Heart right ventricle (tissue), 16 donors: ENCODE data around the gene EPOP. TPM values are rescaled to one million over a fixed set of nuclear protein-coding genes. Genes with fewer than 3 reads are reported as not detected.
A peak's percentile ranks its signal among the peaks of the same experiment; 100 is the strongest.

Experiments used
- ATAC-seq, 8 donors: fragments of 200-7000 bp; cut with Tn5 transposase; one replicate each; pipeline ENCODE4 v1.9.1; 2020; ENCODE audit warnings: mild to moderate bottlenecking in 8 of 8, moderate library complexity in 8 of 8, moderate number of reproducible peaks in 1 of 8
- DNase-seq, 2 donors: peaks; one replicate each; pipeline ENCODE4 v3.0.0-alpha.2; 2020
- H3K27ac ChIP-seq, 10 donors: fragments of 200-600 bp; sonication (generic) in 2 of 10; one replicate each; pipeline versions ENCODE4 v1.5.0 to v1.8.0; 2020 to 2022; ENCODE audit warnings: mild to moderate bottlenecking in 3 of 10
- H3K27me3 ChIP-seq, 7 donors: fragments of 200-600 bp; one replicate each; pipeline ENCODE4 v1.8.0; 2021 to 2022; ENCODE audit warnings: mild to moderate bottlenecking in 2 of 7
- H3K36me3 ChIP-seq, 9 donors: fragments of 200-600 bp; sonication (generic) in 1 of 9; one replicate each; pipeline versions ENCODE4 v1.5.0 to v1.8.0; 2020 to 2022; ENCODE audit warnings: mild to moderate bottlenecking in 2 of 9
- H3K4me1 ChIP-seq, 9 donors: fragments of 200-600 bp; sonication (generic) in 1 of 9; one replicate each; pipeline versions ENCODE4 v1.5.0 to v1.8.0; 2020 to 2022; ENCODE audit warnings: mild to moderate bottlenecking in 4 of 9
- H3K4me3 ChIP-seq, 10 donors: fragments of 200-600 bp; sonication (generic) in 2 of 10; one replicate each; pipeline versions ENCODE4 v1.5.0 to v1.8.0; 2020 to 2022; ENCODE audit warnings: mild to moderate bottlenecking in 7 of 10, moderate library complexity in 2 of 10
- H3K9me3 ChIP-seq, 11 donors: fragments of 200-600 bp in 10 of 11; sonication (generic) in 2 of 11; one replicate each; pipeline versions ENCODE4 v1.5.0 to v1.8.0; 2013 to 2022; ENCODE audit warnings: mild to moderate bottlenecking in 2 of 11, control low read depth in 1 of 11, moderate library complexity in 1 of 11
- WGBS, 2 donors: extraction: QIAGEN DNeasy Blood & Tissue Kit; methylation state at CpG; one replicate each; pipeline ENCODE4 v1.1.7; 2013; ENCODE audit warnings: inconsistent platforms in 1 of 2; 5-methylcytosine and 5-hydroxymethylcytosine counted together
- intact Hi-C, 10 donors: fragments of 100-400 bp; cut with DNase I; formaldehyde crosslinking; loops; one replicate each; pipeline versions ENCODE4 v1.11.1 to v1.14.2; 2022
- polyA plus RNA-seq, 2 donors: library from polyadenylated mRNA; stranded (reverse); fragments of 200-250 nt; gene quantifications; one replicate each; pipeline ENCODE4 v1.2.3, GENCODE V29; 2013
- total RNA-seq, 10 donors: library from RNA; stranded (reverse); fragmentation: NEBNext Ultra II Directional in 3 of 10; extraction: Animal tissue kit (Norgen Biotek cat#: 25700) in 3 of 10; gene quantifications; one replicate each; pipeline versions ENCODE4 v1.2.1 to v1.2.4, GENCODE V29; 2021 to 2023
- TF ChIP-seq, protein P1 (sequence below), 9 donors: fragments of 200-600 bp; sonication (generic) in 2 of 9; IDR thresholded peaks; one replicate each; pipeline versions ENCODE4 v1.5.0 to v1.8.0; 2021 to 2022; ENCODE audit warnings: antibody characterized with exemption in 9 of 9, mild to moderate bottlenecking in 5 of 9, moderate library complexity in 1 of 9
- donor health status: Arrhythmogenic right ventricular cardiomyopathy.
- donor health status: ischemic (EF 13 %, LVEDD 7.1; RV severe dilation, severe dysfunction).
- donor health status: healthy with polysubstance abuse.
- donor health status: DM: no; HTN: yes; CAD: no.
- donor health status: DM: no; HTN: no; CAD: no.
- donor health status: ischemic (EF 25% LVEDD 6.9; RV normal size, moderate dysfunction).
- donor health status: ischemic (EF 25% LVEDD 5.7; RV mildly dilated, moderate dysfunction).
- donor health status: healthy.
- donor health status: DM: yes; HTN: yes; CAD: no.
- donor health status: Ischemic cardiomyopathy.
- donor health status: ischemic (EF 35%, LVEDD 5.7; RV mildly dilated, moderate dysfunction).
- donor health status: nonischemic (EF 11% LVEDD 7.7; RV severe dilation, severe dysfunction).
- donor health status: DM: yes; HTN: yes; CAD: no.
- donor health status: PGD.
- donor health status: ischemic (EF 29% LVEDD 5.4; RV normal size, mild dysfunction).
- donor health status: nonischemic (EF 23%, LVEDD 6.1; RV moderate dilation, normal function).

Gene EPOP
- total and polyA plus RNA-seq, 12 donors = 0.25 to 2.2 (median 0.73) TPM

DNA sequence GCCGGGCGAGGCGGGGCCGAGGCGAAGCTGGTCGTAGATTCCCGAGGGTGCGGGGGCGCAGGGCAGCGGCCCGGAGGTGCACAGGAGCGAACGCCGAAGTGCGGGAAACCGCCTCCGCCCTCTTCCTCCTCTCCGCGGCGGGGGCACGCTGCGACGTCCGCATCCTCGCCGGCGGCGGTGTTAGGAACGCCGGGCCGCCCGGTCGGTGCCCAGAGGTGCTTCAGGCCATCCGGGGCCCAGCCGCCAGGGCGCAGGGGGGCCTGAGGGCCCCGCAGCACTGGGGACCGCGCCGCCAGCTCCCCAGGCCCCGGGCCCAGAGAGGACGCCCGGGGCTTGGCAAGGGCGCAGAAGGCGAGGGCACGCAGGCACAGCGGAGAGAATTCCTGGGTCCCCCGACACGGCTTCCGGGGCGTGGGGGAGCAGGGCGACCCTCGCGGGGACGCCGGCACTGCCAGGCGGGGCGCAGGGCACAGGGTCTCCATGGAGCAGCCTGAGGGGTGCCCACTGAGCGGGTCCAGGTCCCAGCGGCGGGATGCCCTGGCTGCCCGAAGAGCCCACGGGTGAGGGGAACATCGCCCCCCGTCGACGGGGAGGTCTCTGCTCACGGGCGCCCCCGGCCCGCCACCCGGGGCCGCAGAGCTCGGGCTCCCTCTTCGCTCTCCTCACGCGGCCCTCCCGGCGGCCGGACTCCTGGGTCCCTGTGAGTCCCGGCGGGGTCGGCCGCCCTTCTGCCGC lies 576 bp downstream of the EPOP start:
- H3K9me3 ChIP-seq = no peaks in the 10 kb centered on the region
- H3K4me3 ChIP-seq = peak overlapping the region; percentile 41 to 66 (median 59)
- no peaks in the 10 kb centered on the region for H3K36me3 ChIP-seq
- H3K27ac ChIP-seq = peak overlapping the region in 2 of 10 donors; percentile 28 to 56
- H3K27me3 ChIP-seq = peaks cover 19 to 71% (median 65%) of the 10 kb centered on the region in 7 donors
- 1% methylated on average over 50 to 85 of the region's 85 CpGs for WGBS, 2 donors
- DNase-seq (peak in 1 of 2 donors; percentile 25), ATAC-seq (peak in 4 of 8 donors; percentile 4 to 43 (median 5))
- intact Hi-C loops = no loop called here
- TF ChIP-seq, protein P1, sequence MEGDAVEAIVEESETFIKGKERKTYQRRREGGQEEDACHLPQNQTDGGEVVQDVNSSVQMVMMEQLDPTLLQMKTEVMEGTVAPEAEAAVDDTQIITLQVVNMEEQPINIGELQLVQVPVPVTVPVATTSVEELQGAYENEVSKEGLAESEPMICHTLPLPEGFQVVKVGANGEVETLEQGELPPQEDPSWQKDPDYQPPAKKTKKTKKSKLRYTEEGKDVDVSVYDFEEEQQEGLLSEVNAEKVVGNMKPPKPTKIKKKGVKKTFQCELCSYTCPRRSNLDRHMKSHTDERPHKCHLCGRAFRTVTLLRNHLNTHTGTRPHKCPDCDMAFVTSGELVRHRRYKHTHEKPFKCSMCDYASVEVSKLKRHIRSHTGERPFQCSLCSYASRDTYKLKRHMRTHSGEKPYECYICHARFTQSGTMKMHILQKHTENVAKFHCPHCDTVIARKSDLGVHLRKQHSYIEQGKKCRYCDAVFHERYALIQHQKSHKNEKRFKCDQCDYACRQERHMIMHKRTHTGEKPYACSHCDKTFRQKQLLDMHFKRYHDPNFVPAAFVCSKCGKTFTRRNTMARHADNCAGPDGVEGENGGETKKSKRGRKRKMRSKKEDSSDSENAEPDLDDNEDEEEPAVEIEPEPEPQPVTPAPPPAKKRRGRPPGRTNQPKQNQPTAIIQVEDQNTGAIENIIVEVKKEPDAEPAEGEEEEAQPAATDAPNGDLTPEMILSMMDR (IDR thresholded peaks at IDR 0.05) = peak in 2 of 9 donors; percentile 9 to 15
- H3K4me1 ChIP-seq = peaks cover 8 to 37% (median 30%) of the 10 kb centered on the region in 9 donors

DNA sequence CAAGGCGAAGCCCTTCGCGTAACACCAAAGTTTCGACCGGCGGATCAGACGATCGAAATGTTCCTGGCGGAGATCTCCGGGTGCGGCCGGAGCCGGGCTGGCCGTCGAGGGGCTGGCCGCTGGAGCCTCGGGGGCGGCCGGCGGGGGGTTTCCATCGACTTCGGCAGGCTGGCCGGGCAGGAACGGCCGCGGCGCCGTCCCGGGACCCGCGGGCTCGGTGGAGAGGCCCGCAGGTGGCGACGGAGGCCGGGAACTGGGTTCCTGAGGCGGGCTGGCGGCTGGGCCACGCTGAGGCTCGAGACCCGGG lies 1.1 kb downstream of the EPOP start:
- ATAC-seq = peak in 2 of 8 donors; percentile 1 to 6
- peaks cover 8 to 37% (median 30%) of the 10 kb centered on the region in 9 donors for H3K4me1 ChIP-seq

DNA sequence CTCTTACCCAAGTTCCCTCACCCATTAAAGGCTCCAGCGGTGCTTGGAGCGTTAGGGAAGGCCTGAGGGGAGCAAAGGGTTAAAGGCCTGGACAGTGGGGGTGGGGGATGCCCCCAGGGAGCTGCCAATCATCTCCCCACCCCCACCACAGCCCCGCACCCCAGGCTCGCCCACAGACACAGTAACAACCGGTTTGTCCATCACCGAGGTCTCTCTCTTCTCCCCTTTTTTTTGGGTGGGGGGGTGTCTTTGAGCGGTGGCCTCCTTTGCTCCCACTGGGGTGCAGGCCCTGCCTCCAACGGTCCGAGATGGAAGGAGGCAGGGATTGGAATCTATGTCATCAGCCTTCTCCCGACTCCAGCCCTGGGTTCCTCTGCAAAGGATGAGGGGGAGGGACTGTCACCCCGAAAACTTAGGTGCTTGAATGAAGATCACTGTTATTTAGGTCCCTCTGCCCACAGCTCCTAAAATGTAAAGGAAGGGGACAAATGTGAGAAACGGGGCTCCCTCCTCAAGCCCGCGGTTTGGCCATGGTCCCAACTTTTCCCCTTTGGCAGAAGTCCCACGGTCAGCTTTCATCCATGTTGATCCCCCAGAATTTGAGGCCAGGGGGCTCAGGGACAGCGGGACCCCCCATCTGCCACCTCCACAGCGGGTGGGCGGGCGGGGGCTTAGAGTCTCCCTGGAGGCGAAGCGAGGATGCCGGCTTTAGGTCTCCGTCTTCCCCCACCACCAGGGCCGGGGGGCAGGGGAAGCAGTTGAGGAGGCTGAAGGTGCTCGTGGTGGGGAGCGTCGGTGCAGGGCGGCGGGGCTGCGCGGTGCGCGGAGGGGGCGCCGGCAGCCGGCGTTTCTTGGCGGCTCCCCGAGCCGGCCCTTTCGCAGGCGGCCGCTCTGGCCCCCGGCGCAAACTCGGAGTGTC lies 1.7 kb downstream of the EPOP start:
- TF ChIP-seq, protein P1 (IDR thresholded peaks at IDR 0.05) = no peak
- Histone ChIP-seq H3K9me3 (no peaks in the 10 kb centered on the region), H3K36me3 (no peaks in the 10 kb centered on the region), H3K27ac (no peak overlapping the region), H3K4me1 (peaks cover 8 to 37% (median 30%) of the 10 kb centered on the region in 9 donors), H3K27me3 (peaks cover 19 to 82% (median 69%) of the 10 kb centered on the region in 7 donors), H3K4me3 (peak overlapping the region in 9 of 10 donors; percentile 41 to 66 (median 61))
- intact Hi-C loops = no loop called here
- WGBS, 2 donors = 13 to 20% methylated on average over 46 of the region's 46 CpGs
- DNase-seq = no peak
- no peak for ATAC-seq

More for the DNA sequence above, 1.1 kb downstream of the EPOP start:
- WGBS, 2 donors = 1 to 2% methylated on average over 39 to 41 of the region's 41 CpGs
- no peaks in the 10 kb centered on the region for H3K36me3 ChIP-seq
- H3K9me3 ChIP-seq = no peaks in the 10 kb centered on the region
- peaks cover 19 to 76% (median 69%) of the 10 kb centered on the region in 7 donors for H3K27me3 ChIP-seq
- TF ChIP-seq, protein P1 (IDR thresholded peaks at IDR 0.05) = peak in 2 of 9 donors; percentile 21 to 27
- peak overlapping the region; percentile 12 to 66 (median 59) for H3K4me3 ChIP-seq
- no peak for DNase-seq
- H3K27ac ChIP-seq = no peak overlapping the region
- intact Hi-C loops = no loop called here
